GM21526 (cell line): ENCODE results near the gene C6orf136.
A peak's percentile ranks its signal among the peaks of the same experiment; 100 is the strongest.

Source experiments
- ATAC-seq: cut with Tn5 transposase; IDR thresholded peaks from one replicate; pipeline ENCODE4 v1.9.1; 2021; ENCODE audit warnings: moderate library complexity; ENCODE audit not compliant: unreplicated experiment, low FRiP score

Gene C6orf136

DNA sequence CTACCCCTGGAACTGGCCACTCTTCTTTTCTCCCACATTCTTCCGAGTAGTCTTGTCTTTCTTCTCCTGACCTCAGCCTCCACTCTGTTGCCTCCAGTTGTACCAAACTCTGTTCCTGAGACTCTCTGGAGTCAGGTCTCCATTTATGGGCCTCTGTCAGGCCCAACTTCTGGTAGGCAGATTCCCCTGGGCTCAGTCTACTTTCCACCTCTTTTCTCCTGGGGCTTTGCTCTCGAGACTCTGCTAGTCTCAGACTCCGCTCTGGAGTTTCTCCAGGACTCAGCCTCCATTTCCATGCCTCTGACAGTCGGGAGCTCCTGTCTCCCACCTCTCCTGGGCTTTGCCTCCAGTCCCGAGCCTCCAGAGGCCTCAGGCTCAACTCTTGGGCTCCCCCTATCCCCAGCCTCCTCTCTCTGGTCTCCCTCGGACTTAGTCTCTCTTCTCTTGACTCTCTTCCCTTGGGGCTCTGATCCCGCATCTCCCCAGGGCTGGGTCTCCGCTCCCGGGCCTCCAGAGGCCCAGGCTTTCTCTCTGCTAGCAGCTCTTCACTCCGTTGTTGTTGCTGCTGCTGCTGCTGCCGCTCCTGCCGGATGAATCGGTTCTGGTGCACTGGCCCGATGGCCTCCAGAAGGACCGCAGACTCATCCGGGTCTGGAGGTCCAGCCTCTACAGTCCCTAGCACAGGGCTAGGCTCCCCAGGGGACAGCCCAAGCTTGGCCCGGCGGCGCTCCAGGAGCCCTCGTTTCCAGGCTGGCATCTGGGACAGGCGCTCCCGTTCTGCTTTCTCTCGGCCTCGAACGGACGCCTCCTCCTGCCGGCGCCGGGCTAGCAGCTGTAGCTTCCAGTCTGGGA lies 38.5 kb downstream of the C6orf136 start:
- ATAC-seq, result no peak

DNA sequence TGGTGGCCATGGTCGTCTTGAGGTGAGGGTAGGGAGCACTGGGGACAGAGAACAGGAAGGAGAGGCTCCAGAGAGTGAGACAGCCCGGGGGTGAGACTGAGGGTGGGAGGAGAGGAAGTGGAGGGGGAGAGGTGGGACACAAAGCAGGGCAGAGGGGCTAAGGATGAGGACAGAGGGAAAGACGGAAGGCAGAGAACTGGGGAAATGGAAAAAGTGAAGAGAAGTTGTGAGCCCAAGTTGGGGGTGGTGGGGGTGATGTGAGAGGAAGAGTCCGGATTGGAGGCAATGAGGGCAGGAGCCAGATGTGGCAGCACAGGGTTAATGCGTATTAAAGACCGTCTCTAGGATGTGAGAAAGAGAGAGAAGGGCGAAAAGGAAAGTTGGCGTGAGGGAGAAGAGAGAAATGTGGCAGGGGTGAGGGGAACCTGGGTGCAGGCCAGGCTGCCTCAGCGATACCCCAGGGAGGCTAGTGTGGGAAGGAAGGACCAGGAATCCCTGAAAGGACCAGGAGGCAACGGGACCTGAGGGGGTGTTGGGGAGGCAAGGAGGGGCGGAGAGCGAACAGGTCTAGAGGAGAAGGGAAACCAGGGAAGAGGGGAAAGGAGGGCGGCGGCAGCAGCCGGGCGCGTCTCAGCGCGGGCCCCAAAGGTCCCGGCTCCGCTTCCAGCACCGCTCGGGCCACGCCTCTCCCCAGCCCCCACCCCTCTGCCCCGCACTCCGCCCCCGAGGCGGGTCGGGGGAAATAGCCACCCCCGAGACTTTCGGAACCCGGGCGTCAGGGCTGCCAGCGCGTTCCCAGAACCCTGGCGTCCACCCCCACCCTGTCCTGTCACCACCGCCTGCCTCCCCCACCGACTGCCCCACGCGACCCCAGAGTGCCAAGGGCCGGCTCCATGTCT lies 39.3 kb downstream of the C6orf136 start, which contains the start of gene PPP1R18:
Gene PPP1R18 (minus strand): TSS at position 637 of the 899 bp plus-strand sequence. CDS start 627 bp downstream, at position 10.
- ATAC-seq, result no peak

DNA sequence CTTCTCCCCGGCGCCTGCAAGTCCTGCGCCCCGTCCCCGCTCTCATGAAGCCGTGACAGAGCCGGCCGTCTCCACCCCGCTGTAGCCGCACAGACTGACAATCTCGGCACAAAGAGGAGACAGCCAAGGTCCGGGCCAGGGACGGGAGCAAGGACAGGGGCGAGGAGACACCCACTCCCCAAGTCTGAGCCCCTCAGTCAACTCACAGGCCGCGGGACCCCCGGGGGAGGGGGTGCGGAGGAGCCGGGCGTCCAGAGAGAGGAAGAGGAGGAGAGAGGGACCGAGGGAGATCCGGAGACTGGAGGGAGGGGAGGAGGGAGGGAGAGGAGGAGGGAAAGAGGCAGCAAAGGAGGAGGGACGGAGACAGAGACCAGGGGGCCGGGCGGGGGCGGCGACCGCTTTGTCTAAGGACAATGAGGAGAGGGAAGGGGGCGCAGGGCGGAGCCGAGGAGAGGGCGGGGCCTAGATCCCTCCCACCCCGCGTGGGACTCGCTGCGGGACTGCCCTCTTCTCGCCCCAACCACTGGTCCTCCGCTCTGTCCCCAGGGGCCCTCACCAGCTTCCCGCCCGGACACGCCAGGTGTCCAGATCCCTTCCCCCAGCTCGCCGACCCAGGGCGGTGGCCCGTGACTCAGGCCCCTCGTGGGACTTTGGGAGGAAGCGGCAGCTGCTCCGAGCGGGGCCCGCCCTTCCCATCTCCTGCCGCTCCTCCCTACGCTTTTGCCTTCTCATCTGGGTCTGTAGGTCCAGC lies 40.1 kb downstream of the C6orf136 start:
- peak; percentile 35 for ATAC-seq

DNA sequence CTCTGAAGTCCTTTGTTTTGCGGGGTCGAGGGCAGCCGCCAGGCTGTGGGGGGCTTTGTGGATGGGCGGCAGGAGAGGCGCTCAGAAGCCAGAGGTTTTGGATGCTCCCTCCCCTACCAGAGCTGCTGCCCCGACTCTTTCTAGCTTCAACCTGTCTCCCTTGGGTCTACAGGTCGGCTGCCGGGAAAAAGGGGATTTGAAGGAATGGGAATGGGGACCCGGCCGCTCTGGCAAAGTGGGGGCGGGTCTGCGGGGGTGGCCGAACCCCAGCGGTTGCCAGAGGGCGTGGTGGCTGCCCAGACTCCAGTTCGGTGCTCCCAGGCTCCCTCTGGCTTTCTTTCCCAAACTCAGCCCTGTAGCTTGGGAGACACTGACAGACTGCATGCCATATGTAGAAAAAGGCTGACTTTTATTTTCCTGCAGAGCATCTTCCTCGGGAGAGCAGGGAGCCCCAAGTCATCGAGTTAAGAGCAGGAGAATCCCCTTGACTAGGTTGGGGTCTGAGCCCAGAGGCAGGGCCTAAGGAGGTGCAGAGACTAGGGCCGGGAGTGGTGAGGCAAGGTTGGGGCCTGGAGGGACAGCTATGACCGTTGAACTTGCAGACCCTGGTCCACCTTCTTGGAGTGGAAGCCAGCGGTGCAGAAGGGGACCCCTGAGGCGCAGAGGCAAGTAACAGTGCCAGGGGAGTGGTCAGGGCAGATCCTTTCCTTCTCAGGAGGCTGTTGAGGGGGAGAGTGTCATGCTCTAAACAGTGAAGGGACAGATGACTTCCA lies 40.9 kb downstream of the C6orf136 start:
- no peak for ATAC-seq

DNA sequence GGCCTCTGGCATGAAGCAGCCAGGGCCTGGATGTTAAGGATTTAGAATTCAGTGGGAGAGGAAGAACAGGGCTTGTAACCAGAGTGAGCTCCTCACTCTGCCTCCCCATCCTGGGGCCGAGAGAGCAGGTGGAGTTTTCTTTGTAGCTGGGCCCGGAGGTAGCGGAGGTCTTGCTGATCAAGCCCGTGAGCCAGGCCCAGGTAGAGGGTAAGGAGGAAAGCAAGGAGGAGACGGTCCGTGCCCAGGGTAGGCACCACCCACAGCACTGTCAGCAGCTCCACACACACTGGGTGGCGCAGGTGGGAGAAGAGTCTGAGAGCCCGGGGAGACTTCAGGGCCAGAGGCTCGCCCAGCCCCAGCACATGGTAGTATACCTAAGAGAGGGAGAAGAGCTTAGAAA lies 41.6 kb downstream of the C6orf136 start:
- no peak for ATAC-seq

DNA sequence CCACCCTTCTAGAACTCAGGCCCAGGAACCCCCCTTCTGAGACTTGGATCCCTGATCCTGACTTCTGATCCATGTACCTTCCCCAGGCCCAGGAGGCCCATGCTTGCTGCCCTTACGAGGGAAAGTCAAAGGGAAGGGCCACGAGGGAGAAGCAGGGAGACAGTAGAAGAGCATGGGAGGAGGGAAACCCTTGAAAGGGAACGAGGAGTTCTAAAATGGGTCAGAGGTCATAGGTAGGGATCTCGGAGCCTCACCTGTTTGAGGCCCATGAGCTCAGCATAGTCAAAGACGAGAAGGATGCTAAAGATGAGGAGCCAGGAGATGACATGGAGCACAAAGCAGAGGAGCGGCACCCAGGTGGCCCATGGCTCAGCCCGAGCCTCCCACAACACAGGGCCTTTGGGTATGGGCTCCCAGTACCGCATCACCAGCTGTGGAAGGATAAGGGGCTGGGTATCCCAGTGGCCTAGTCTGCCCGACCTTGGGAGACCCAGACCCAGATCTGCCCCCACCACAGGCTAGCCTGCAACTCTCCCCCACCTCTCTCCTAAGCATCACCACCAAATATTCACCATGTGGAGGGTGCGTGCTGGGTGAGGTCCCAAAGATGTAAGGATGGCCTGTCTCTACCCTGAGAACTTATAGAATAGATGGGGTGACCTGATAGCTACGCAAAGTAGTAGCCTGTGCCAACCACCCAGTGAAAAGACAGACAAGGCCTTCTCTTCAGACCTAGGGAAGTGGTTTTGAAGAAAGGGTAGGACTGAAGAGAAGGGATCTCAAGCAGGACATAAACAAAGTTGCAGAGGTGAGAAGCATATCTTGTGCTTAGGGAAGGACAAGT lies 42.3 kb downstream of the C6orf136 start:
- no peak for ATAC-seq

DNA sequence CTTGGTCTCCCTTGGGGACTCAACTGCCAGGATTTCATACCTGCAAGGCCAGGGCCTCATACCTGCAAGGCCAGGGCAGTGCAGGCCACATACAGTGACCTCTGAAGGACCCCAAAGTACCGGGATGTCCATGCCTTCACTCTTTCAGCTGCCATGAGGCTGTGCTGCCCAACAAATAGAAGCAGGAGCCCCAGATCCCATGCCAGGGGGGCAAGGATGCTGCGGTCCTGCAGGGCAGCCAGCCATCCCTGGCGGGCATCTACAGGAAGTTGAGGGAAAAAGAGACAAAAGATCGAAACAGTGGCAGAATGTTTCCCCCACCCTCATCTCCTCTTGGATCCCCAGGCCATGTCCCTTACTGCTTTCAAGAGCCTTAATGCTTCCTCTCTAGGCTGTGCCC lies 43.1 kb downstream of the C6orf136 start:
- ATAC-seq, result no peak

DNA sequence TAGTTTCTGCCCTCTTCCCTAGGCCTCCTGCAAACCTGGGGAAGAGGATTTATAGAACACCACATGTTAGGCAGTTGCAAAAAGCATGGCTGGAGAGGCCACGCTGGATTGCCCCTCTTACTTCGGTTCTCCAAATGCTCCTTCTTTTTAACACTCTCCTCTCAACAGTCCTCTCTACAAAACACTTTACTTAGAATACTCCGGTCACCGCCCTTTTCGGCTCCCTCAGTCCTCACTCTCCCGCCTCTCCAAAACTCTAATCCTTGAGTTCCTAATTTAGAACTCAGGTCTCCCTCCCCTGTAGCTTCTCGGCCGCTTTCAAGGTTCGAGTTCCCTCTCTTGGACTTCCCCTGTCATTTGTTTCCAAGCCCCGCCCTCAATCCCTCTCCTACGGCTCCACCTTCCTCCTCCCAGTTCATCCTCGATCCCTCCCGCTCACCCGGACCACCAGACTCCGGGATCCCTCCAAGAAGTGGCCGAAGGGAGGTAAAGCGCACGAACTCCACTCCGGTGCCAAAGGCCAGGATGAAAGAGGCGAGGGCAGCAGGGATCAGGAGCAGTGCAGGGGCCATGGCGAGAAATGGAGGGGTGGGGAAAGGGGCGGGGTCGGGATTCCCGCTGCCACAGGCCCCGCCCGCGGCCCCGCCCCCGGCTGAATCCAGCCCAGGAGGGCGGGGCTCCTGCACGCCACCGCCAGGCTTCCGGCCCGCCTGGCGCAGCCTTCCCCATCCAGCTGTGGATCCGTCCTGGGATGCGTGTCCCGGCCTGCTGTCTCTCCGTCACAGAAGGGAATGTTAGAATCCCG lies 43.7 kb downstream of the C6orf136 start, which contains the start of gene NRM:
Gene NRM (minus strand): TSS at position 582 of the 805 bp plus-strand sequence. CDS start 10 bp downstream, at position 572.
- no peak for ATAC-seq

DNA sequence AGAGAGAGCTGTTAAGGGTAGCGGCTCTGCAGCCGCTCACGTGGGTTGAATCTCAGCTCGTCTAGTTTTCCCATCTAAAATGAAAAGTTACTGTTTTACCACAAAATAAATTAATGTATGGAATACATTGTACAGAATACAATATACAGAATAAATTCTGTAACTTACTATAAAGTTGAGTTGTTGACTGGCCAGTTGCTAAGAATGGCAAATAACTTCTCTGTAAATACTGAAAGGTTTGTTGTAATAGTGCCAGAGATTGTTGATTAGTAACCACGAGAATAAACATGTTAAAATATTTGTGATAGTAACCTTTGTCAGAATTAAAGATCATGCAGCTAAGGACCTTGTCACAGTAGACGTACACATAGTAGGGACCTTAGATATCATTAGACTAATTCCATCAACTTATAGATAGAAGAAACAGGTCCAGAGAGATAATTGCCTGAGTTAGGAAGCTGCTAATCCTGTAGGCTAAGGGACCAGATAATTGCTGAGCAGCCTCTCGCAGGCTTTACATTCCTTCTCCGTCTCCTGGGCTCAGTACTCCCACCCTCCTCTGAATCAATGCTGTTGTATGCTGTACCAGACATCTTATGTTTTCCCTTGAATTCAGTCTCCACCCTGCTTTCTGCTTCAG lies 44.4 kb downstream of the C6orf136 start:
- no peak for ATAC-seq

DNA sequence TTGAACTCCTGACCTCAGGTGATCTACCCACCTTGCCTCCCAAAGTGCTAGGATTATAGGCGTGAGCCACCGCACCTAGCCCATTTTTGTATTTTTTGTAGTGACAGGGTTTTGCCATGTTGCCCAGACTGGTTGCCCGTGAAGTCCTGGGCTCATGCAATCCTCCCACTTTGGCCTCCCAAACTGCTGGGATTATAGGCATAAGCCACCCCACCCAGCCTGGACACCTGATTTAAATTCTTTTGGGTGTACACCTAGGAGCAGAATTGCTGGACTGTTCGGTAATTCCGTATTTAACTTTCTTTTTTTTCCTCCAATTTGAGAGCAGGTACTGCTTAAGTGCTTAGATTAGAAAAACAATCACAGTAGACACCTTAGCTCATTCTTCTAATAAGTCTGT lies 49.5 kb downstream of the C6orf136 start:
- no peak for ATAC-seq

DNA sequence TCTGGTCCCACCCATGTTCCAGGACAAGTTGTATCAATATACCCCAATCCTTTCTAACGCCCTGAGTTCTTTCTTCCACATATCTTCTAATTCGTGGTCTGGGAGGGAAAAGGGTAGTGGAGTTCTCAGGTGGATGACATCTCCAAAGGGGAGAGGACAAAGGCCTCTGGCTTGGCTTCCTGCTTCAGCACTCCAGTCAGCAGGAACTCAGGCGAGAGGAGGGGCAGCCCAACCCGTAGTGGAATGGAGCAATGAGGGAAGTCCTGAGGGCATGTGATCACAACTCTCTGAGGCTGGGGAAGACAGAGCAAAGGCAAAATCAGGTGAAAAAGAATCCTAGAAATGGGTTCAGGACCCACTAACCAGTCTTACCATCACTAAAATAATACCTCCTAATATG lies 53.4 kb downstream of the C6orf136 start:
- no peak for ATAC-seq
